GM21825 (cell line): ENCODE results near the gene RPS25.
"Not testable (repeated sequence)": the region's sequence is repeated elsewhere in the genome, so short reads cannot be mapped to it uniquely, and the experiment has no call there.

Experiments
- ATAC-seq: cut with Tn5 transposase; IDR thresholded peaks from one replicate; pipeline ENCODE4 v1.9.1; 2021; ENCODE audit warnings: mild to moderate bottlenecking, moderate library complexity; ENCODE audit not compliant: unreplicated experiment

The RPS25 gene

GRCh38 chr11:118975771-118976709 lies 42.1 kb downstream of the RPS25 start:
- ATAC-seq, result no peak

GRCh38 chr11:118973985-118974384 lies 44.2 kb downstream of the RPS25 start:
- no peak for ATAC-seq

- ATAC-seq, result no peak
These were observed 46.5 kb downstream of the RPS25 start, which contains the start of gene FOXR1 for GRCh38 chr11:118971646-118972045. FOXR1 (plus strand) TSS chr11:118971761; CDS start chr11:118971932, 171 bp downstream.

GRCh38 chr11:118969508-118969907 lies 48.6 kb downstream of the RPS25 start:
- ATAC-seq, result not testable (repeated sequence)
